Adrenal gland (tissue), 12 donors: ENCODE results near the gene RPAP2. TPM values are rescaled to one million over a fixed set of nuclear protein-coding genes. Genes with fewer than 3 reads are reported as not detected.

ENCODE experiments used
- DNase-seq, 7 donors: peaks; one replicate each; pipeline ENCODE4 v3.0.0-alpha.2; 2019 to 2020
- H3K27ac ChIP-seq, 5 donors: fragments of 200-600 bp; sonication (generic) in 4 of 5; 1 replicate in 3 of 5; 2 replicates in 2 of 5; pipeline versions ENCODE4 v1.5.1 to v1.8.0; 2016 to 2020; ENCODE audit warnings: mild to moderate bottlenecking in 1 of 5
- H3K27me3 ChIP-seq: fragments of 200-600 bp; 2 replicates; pipeline ENCODE4 v1.8.0; 2021
- H3K36me3 ChIP-seq, 2 donors: fragments of 200-600 bp; replicated peaks in 1 of 2; 1 replicate in 1 of 2; 2 replicates in 1 of 2; pipeline versions ENCODE4 v1.5.1 to v1.8.0; 2018 to 2022
- H3K4me1 ChIP-seq, 2 donors: fragments of 200-600 bp; replicated peaks in 1 of 2; 1 replicate in 1 of 2; 2 replicates in 1 of 2; pipeline versions ENCODE4 v1.5.1 to v1.8.0; 2018 to 2021
- H3K4me3 ChIP-seq, 4 donors: fragments of 200-600 bp; sonication (generic) in 3 of 4; one replicate each; pipeline ENCODE4 v1.5.1; 2016 to 2018
- H3K9me3 ChIP-seq, 3 donors: fragments of 200-600 bp; sonication (generic) in 1 of 3; replicated peaks in 1 of 3; 1 replicate in 2 of 3; 2 replicates in 1 of 3; pipeline versions ENCODE4 v1.5.1 to v1.8.0; 2016 to 2021
- POLR2A ChIP-seq, 2 donors: fragments of 450-650 bp; IDR thresholded peaks; one replicate each; pipeline ENCODE4 v1.6.1; 2017; ENCODE audit warnings: antibody characterized with exemption in 2 of 2, mild to moderate bottlenecking in 2 of 2, moderate library complexity in 1 of 2
- WGBS, 4 donors: extraction: QIAGEN DNeasy Blood & Tissue Kit in 2 of 4; methylation state at CpG; one replicate each; pipeline versions ENCODE4 v1.1.5 to v1.1.7; 2013 to 2017; 5-methylcytosine and 5-hydroxymethylcytosine counted together
- intact Hi-C, 2 donors: fragments of 100-400 bp; cut with DNase I; formaldehyde crosslinking; loops; one replicate each; pipeline versions ENCODE4 v1.14.1 to v1.15.0; 2022 to 2023
- polyA plus RNA-seq, 3 donors: library from polyadenylated mRNA; stranded (reverse); fragments of 200-250 nt in 2 of 3; fragments of 350-450 nt in 1 of 3; fragmentation: Illumina TruSeq in 1 of 3; extraction: RNeasy Lipid Tissue Mini Kit (QIAGEN cat#74804) in 1 of 3; gene quantifications; one replicate each; pipeline ENCODE4 v1.2.3, GENCODE V29; 2013 to 2014
- total RNA-seq, 9 donors: library from RNA; depleted of rRNA in 4 of 9; stranded (reverse); fragments of >200 nt in 4 of 9; fragments of 120-200 nt in 1 of 9; fragmentation: NEBNext Ultra II Directional in 1 of 9; extraction: Animal tissue kit (Norgen Biotek cat#: 25700) in 1 of 9; gene quantifications; one replicate each; pipeline versions ENCODE4 v1.1.0 to v1.2.4, GENCODE V29; 2013 to 2023
- TF ChIP-seq, protein P1 (sequence below), 6 experiments: fragments of 450-650 bp in 4 of 6; fragments of 200-600 bp in 2 of 6; sonication (generic) in 1 of 6; IDR thresholded peaks; 1 replicate in 5 of 6; 2 replicates in 1 of 6; pipeline versions ENCODE4 v1.5.1 to v1.8.0; 2016 to 2021; ENCODE audit warnings: antibody characterized with exemption in 6 of 6, mild to moderate bottlenecking in 2 of 6, moderate library complexity in 1 of 6
- donor health status: healthy with polysubstance abuse.
- donor health status: Bipolar disorder and iron deficiency.
- donor health status: DM: yes; HTN: yes; CAD: no.
- donor health status: DM: no; HTN: no; CAD: no.
- donor health status: DM: no; HTN: no; CAD: no.
- donor health status: DM: yes; HTN: yes; CAD: no.

The RPAP2 gene
- total and polyA plus RNA-seq, 12 donors: 2.3 to 29.0 (median 16.3) TPM

DNA sequence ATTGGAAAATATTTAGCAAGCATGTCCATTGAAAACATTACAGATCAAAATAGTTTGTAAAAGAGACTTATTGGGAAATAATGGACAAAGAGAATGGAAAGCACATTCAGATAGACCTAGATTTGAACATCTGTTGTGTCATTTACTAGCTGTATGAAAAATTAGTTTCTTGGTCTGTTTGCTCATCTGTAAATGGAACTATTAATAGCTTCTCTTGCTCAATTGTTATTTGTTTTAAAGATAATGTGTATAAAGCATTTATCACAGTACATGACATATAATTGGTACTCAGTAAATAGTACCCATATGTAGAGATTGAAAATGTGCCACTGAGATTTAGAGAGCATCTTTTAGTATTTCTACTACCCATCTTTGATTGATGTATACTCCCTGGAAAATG lies 25.9 kb downstream of the RPAP2 start:
- H3K4me3 ChIP-seq: no peak overlapping the region
- no peaks in the 10 kb centered on the region for H3K27me3 ChIP-seq
- H3K4me1 ChIP-seq: no peaks in the 10 kb centered on the region
- H3K9me3 ChIP-seq: peaks cover 0 to 11% (median 6%) of the 10 kb centered on the region in 3 donors
- H3K27ac ChIP-seq: no peak overlapping the region
- intact Hi-C loops: no loop called here
- TF ChIP-seq POLR2A (IDR thresholded peaks at IDR 0.05): no peak
- TF ChIP-seq, protein P1, sequence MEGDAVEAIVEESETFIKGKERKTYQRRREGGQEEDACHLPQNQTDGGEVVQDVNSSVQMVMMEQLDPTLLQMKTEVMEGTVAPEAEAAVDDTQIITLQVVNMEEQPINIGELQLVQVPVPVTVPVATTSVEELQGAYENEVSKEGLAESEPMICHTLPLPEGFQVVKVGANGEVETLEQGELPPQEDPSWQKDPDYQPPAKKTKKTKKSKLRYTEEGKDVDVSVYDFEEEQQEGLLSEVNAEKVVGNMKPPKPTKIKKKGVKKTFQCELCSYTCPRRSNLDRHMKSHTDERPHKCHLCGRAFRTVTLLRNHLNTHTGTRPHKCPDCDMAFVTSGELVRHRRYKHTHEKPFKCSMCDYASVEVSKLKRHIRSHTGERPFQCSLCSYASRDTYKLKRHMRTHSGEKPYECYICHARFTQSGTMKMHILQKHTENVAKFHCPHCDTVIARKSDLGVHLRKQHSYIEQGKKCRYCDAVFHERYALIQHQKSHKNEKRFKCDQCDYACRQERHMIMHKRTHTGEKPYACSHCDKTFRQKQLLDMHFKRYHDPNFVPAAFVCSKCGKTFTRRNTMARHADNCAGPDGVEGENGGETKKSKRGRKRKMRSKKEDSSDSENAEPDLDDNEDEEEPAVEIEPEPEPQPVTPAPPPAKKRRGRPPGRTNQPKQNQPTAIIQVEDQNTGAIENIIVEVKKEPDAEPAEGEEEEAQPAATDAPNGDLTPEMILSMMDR (IDR thresholded peaks at IDR 0.05): no peak
- DNase-seq: no peak
- peaks cover 0 to 8% of the 10 kb centered on the region in 2 donors for H3K36me3 ChIP-seq

DNA sequence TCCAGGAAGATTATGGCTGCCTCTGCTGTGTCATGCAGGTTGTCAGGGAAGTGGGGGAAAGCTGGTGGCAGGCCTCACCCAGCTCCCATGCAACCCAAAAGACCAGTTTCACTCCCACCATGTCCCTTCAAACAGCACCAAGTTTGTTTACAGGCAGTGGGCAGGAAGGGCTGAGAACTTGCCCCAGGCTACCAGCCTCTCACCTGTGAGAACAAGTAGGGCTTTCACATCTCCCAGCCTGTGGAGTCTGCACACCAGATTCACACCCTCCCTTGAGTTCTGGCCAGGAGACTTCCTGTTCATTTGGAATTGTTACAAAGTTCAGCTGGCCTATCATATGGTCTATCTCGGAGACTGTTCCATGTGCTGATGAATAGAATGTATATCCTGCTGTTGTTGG lies 27.8 kb downstream of the RPAP2 start:
- Histone ChIP-seq H3K27ac (no peak overlapping the region), H3K9me3 (peaks cover 0 to 11% (median 6%) of the 10 kb centered on the region in 3 donors), H3K4me3 (no peak overlapping the region), H3K27me3 (no peaks in the 10 kb centered on the region), H3K36me3 (peaks cover 0 to 8% of the 10 kb centered on the region in 2 donors), H3K4me1 (no peaks in the 10 kb centered on the region)
- intact Hi-C loops: no loop called here
- WGBS, 4 donors: 92 to 100% (median 96%) methylated on average over 1 of the region's 1 CpG
- DNase-seq: no peak
- TF ChIP-seq, protein P1 (IDR thresholded peaks at IDR 0.05): no peak
- TF ChIP-seq POLR2A (IDR thresholded peaks at IDR 0.05): no peak

GRCh38 chr1:92327794-92328193 lies 28.9 kb downstream of the RPAP2 start:
- DNase-seq: no peak
- Histone ChIP-seq H3K4me3 (no peak overlapping the region), H3K27ac (no peak overlapping the region), H3K4me1 (no peaks in the 10 kb centered on the region), H3K36me3 (peaks cover 0 to 8% of the 10 kb centered on the region in 2 donors), H3K9me3 (peaks cover 0 to 11% (median 6%) of the 10 kb centered on the region in 3 donors), H3K27me3 (no peaks in the 10 kb centered on the region)
- WGBS, 4 donors: 96 to 99% (median 98%) methylated on average over 4 of the region's 4 CpGs
- no peak for TF ChIP-seq POLR2A (IDR thresholded peaks at IDR 0.05)
- TF ChIP-seq, protein P1 (IDR thresholded peaks at IDR 0.05): no peak
- intact Hi-C loops: no loop called here

DNA sequence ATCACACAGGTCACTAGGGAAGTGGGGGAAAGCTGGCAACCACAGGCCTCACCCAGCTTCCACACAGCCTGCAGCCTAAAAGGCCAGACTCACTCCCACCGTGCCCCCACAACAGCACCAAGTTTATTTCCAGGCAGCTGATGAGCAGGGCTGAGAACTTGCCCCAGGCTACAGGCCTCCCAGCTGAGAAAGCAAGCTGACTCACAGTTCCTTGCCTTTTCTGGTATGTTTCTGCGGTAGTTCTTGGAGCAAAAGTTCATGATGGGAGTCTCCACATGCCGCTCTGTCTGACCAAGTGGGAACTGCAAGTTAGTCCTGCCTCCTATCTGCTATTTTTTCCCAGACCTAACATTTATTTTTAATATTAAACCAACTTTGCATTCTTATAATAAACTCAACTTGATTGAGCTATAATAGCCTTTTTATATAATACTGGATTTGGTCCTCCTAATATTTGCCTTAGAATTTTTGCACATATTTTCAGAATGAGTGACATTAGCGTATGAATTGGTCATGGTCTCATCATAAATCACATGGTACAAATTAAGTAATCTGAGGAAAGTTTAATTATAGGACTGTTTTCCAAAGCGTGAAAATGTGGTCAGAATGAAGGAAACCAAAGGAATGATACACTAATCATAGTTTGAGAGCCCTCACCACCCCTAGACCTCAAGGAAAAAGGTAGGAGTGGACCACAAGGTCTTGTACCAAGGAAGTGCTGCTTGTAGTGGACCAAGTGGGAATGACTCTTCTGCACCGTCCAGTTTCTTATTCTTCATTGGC lies 30.7 kb downstream of the RPAP2 start:
- intact Hi-C loops: no loop called here
- no peaks in the 10 kb centered on the region for H3K4me1 ChIP-seq
- H3K4me3 ChIP-seq: no peak overlapping the region
- no peaks in the 10 kb centered on the region for H3K27me3 ChIP-seq
- DNase-seq: no peak
- 91 to 100% (median 96%) methylated on average over 6 of the region's 6 CpGs for WGBS, 4 donors
- no peaks in the 10 kb centered on the region for H3K36me3 ChIP-seq
- peaks cover 0 to 11% (median 6%) of the 10 kb centered on the region in 3 donors for H3K9me3 ChIP-seq
- H3K27ac ChIP-seq: no peak overlapping the region
- no peak for TF ChIP-seq POLR2A (IDR thresholded peaks at IDR 0.05)
- TF ChIP-seq, protein P1 (IDR thresholded peaks at IDR 0.05): no peak
